Stimulated activated CD4-positive, alpha-beta T cell treated with anti-CD3 and anti-CD28 coated beads, Interleukin-1b, Interleukin-23, amount 100 ng/mL, for 1 hour (primary cell): ENCODE results near the gene SLC25A26.

Experiments
- DNase-seq, 2 donors: peaks; one replicate each; pipeline ENCODE4 v3.0.0-alpha.2; 2020; ENCODE audit warnings: low read depth in 2 of 2

The SLC25A26 gene

DNA sequence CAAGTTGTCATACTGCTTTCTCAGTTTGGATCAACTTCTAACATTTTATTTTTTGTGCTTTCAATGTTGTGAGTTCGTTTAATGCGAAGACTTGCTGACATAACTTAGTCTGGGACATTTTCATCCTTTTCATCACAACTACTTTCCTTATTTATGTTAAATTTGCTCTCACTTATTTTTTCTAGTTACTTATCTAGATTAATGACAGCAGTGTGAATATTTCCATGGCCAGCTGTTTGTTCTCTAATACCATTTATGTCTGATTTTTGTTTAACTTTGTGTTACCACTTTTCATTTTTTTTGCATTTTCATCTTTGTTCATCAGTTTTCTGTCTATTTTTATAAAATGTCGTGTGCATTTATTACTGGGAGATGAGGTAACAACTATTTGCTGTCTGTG is 6.2 kb downstream of the SLC25A26 start:
- no peak for DNase-seq

DNA sequence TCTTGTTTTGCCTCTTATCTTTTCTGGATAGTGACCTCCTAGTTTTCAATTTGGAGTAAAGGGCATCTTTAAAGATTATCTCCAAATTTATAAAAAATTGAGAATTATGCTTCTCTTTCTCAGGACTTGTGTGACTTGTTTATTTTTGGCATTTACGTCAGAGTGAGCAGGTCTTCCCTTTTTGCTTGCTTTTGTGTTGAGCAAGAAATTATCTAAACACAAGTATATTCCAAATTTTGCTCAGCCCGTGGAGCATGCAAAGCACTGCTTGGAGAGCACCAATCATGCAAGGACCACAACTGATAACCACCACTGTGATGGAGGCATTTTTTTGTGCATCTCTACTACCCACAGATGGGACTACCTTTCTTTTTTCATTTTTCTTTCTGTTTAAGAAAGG is 7.1 kb downstream of the SLC25A26 start:
- DNase-seq, result no peak

DNA sequence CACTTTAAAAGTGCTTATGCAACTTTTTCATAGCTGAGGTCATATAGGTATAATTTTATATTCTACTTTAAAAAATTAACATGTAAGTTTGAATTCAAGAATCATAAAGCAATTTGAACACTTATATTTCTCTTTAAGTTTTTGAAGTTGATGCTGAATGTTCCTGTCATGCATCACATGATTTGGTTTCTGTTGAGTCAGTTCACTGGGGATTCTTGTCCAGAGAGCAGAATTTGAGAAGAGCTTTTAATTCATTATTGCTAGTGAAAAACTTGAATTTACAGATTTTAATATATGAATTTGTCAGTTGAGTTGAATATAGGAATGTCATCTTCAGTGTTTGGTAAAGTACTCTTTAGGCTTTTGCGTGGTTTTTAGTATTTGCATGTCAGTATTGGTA is 7.9 kb downstream of the SLC25A26 start:
- DNase-seq, result no peak

DNA sequence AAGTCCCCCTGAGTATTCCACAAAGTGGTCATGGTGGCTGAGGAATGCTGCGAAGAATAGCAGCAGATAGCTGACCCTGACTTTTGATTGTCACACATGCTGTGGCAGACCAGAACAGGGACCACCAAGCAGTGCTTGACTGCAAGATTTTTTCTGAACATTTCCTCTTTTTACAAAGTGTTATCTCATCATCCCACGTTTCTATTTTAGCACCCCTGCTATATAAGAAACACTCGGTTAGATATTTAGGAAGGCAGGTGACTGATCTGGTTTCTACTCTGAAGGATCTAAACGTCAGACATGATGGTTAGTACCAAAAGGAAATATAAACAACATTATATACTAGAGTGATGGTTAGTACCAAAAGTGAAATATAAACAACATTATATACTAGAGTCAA is 9.1 kb downstream of the SLC25A26 start:
- DNase-seq, result no peak

DNA sequence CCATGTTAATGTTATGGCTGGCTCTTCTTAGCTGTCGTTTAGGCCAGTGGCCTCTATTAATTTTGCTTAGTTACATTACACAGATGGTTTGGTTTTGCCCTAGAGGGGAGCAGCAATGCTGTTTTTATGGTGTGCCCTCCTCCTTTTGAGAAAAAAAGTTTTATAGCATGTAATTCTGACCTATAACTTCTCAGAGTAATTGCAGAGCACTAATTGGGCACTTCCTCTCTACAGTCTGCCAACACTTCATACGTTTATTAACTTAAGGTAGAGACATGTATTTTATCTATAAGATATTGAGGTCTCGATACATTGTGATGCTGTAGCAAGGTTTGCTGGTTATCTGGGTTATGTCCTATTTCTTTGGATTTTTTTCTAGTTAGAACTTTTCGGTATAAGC is 12.2 kb downstream of the SLC25A26 start:
- DNase-seq, result no peak

DNA sequence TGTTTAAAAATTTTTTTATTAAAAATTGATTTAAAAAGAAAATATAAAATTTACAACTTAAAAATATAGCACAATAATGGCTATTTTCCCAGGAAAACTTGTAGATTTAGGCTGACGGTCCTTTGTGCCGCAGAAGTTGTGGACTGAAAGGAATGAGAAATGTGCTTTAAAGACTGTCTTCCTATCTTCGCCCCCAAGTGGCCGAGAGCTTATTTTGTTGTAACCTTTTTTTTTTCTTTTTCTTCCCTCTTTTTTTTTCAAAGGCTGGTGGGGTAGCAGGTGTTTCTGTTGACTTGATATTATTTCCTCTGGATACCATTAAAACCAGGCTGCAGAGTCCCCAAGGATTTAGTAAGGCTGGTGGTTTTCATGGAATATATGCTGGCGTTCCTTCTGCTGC is 15.5 kb downstream of the SLC25A26 start:
- DNase-seq, result no peak

DNA sequence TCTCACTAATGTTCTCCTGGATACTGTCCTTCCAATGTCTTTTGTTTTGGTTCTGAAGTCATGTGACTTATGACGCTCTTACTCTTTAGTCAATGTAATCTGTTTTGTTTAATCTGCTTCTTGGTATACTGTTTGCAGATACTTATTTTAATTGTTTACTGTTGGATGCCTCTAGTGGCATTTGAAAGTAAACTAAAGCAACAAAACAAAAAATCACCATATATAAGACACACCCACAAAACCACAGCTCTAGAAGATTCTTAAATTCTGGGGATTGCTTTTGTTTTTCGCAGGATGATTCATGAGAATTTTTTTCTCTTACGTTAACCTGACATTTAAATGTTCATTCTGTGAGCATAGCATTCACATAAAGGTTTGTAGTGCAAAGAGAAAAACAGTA is 16.8 kb downstream of the SLC25A26 start:
- DNase-seq, result no peak

DNA sequence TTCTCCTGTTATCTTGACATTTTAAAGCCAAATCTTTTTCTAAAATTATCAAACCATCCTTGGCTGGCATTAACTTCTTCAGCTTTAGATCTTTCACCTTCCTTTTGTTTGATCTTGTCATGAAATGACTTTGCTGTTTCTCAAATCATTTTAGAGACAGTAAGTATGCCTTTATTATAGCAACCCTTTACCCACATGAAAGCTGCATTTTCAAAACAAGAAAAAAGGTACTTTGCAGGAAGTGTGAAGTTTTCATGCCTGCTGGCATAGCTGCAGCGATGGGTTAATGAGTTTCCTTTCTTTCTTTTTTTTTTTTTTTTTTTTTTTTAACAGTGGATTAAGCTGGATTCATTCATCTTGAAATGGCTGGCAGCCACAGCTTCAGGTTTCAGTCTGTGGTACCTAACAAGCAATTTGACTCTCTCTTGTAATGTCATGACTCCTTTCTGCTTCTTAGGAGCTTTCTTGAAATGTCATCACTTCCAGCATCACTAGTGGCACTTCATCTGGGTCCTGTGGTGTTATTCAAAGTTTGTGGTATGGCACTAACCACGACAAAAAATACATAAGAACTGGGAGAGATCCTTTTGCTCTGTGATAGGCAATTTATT is 18.8 kb downstream of the SLC25A26 start:
- no peak for DNase-seq

DNA sequence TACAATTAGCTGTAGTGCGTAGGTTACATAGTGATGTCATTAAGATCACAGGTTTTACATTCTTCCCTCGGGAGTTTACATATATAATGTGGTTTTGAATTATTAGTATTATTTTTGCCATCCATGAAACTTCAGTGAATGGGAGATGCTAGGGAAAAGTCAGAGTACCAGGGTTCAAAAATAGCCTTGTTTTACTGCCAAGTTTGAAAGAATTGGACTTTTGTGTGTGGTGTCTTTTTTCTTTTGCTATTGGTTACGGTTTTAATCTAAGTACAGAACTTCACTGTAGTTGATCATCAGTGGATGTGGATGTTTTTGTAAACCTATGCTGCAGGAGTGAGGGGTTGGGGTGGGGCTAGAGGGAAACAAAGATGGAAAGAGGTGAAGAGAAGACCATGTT is 20.7 kb downstream of the SLC25A26 start:
- no peak for DNase-seq

DNA sequence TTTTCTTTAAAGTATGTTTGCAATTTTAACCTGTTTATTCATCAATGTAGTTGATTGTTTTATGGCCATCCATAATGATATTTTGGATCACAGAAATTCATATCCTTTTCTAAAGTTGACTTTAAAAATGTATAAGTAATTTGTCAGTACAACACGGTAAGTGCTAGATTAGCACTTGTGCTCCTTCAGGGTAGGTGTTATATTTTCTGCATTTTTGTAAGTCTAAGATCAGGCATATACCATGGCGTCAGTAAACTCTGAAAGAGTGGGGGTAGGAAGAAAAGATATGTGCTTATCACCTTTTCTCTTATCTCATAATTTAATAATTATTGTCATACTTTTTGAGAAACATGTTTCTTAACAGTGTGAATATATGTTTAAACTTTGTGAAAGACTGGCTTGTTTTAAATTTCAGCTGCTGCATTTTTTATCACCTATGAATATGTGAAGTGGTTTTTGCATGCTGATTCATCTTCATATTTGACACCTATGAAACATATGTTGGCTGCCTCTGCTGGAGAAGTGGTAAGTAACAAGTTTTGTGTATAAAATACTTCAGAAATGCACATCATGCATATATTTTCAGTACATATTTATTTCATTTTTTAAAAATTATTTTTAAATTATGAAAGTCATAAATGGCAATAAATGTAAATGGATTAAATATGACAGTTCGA is 22.1 kb downstream of the SLC25A26 start:
- no peak for DNase-seq

DNA sequence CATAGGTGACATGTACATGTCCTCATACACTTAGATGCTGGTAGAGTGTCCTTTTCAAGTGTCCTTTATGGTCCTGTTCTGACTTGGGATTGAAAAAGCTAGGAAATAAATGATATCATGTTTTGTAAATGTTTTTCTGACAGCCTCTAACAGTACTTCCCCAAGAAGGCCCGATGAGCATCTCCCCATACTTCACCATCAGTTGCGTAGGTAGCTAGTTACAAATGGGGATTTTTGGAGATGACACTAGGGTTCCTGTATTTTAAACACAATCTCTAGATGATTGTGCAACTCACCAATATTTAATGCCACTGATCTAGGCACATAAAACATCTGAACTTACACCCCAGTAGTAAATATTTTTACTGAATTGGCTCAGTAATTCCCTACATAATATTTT is 27.8 kb downstream of the SLC25A26 start:
- DNase-seq, result no peak

DNA sequence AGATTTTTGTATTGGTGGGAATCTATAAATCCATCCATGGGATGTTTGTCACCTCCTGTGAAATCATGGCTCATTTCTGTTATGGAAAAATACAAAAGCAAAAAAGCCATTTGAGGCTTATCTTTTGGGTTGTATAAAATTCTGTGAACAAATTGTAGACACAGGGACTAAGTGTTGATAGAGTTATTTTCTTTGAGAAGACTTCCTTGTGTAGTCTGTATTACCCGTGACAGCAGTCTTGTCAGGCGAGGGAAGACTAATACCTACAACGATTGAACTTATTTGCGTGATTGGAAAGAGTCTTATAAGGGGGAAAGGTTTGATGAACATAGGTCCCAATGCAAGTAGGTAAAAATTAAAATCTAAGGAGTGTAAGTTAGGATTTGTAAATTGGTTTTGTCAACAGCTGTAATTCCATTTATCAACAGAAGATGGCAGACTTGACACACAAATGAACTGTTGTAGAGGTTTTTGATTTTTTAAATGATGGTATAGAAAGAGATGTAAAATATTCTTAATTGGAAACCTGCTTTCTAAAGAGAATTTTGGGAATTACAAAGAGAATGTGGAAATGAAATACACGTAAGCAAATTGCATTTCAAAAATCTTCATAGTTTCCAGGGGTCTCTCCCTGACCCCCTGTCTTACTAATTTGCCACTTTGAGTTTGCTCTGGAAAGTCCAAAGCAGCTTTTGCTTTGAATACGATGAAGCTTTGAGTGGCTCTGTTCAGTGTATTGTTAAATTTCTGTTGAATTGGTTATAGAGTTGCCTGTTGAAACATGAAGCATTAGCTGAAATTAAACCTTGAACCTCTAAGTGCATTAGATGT is 33.2 kb downstream of the SLC25A26 start:
- DNase-seq, result no peak

DNA sequence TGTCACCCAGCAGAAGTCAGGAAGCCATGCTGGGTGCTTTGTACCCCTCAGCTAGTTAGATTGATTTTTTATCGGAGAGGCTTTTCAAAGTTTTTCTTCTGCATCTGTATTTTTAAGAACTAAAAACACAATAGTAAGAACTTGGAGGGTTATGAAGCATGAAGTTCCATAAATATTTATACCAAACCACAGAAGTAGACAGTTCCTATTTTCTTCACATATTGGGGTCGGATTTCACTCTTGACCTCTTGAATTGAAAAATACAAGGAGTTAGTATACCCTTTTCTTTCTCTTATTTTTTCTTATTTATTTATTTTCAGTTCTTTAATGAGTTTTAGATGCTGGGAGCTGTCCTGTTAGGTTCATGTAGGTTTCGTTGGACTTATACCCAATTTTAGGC is 35.1 kb downstream of the SLC25A26 start:
- no peak for DNase-seq

DNA sequence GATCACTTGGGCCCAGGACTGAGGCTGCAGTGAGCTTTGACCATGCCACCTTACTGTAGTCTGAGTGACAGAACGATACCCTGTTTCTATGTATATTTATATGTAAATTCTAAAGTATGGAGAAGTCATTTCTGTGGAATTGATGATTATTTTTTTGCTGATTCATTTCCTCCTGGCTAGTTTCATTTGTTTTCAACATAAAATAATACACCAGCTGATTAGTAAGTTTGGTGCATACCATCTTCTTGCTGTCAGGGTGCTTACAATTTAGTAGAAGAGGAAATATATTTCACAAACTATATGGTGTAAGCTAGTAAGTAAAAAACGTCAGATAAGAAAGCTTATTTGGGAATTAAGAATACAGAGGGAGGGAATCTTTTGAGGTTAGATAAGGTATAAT is 36.0 kb downstream of the SLC25A26 start:
- DNase-seq, result no peak

DNA sequence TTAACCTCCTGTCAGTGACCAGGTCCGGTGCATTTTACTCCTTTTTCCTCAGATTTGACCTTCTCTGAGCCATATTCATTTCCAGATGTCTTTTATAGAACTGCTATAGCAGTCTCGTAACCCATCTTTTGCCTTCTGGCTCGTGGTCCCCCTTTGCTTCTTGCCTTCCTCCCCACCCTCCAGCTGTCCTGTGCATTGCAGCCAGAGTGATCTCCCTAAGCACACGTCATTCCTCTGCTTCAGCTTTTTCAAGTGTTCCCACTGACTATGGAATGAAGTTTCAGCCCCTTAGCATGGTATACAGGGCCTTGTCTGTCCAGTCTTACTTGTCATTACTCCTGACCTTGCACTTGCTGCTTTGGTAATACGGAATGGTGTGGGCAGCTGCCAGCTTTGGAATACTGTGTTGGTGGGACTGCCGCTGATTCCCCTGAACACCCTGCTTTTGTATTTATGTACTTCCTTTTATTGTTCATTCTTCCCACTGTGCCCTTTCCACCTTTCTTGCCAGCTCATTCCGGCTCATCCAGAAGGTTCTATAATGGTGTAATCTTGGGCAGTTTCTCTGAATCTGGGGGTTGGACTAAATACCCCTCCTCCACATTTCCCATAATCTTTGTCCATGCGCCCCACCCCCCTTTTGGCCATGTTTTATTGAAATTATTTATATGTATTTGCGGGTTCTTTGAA is 38.9 kb downstream of the SLC25A26 start:
- DNase-seq, result no peak

DNA sequence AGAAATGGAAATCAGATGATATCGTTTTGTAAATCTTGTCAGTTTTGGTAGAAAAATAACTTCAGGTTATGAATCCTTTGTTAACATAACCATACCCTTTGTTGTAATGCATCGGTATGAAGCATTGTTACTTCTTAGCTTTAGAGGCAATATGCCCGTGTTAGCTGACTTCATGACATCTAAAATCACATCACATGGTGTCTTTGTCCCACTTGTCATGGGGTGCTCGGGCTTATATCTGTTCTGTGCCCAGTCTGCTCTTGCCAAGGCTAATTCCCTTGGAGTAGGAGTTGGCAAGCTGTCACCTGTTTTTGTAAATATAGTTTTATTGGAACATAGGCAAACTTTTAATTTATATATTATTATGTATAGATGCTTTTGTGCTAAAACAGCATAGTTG is 39.6 kb downstream of the SLC25A26 start:
- no peak for DNase-seq

DNA sequence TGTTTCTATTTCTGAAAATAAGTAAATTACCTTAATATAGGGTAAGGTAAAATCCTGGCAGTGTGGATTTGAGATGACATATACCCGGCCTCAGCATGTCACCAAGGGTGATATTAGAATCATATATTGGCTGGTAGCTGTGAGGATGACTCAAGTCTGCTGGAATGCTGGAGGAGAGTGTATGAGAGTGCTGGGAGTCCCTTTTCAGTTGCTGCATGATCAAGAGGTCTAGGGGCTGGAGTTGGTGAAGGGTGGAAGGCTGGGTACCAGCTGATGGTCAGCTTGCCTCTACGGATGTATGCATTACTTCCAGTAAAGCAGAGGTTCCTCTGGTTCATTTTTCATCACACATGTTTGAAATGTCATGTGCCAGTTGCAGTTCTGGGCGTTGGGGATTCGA is 40.6 kb downstream of the SLC25A26 start:
- no peak for DNase-seq

DNA sequence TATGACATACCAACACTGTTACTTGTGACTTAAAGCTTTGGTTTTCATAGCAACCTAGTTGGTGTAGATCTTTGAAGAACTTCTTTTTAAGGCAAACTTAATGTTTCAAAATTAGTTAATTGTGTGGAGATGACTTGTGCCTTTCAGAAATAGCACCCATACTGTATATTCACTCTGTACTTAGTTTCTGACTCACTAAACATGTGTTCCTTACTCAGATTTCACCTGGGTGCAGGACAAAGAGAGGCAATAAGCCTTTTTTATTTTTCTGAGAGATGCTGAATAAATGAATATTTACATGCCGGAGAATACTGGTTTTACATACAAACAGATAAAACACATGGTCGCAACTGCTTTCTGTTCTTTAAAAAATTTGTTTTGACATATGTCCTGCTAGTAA is 44.8 kb downstream of the SLC25A26 start:
- no peak for DNase-seq

DNA sequence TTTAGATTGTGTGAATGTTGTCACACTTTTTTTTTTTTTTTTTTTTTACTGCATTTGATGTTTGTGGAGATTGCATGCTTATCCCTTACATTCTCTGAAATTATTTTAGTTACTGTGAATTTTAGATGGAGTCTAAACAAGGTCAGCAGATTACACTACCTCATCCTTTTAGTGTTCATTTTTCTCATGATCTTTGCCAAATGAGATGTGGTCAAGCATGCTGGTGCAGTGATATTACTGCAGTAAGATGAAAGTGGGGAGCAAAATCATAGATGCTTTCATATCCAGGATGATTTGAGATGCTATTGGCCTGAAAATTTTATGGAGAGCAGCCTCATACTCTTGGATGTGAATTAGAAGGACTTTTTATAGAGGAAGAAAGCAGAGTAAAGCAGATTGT is 45.8 kb downstream of the SLC25A26 start:
- DNase-seq, result no peak

DNA sequence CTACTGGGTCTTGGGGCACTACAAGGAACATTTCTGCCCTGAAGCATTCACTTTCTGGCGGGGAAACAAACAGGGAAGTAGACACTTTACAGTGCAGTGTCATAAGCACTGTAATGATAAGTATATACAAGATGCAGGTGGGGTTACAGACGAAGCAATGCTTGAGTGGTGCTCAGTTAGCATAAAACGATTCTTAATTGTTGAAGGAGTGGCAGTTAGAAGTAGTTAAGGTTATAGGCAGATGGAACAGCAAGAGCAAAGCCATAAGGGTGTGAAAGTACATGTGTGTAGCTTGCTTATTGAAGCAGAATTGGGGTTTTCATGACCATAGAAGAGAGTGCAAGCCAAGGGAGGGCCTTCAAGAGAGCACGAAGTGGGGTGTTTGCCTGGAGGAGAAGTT is 46.2 kb downstream of the SLC25A26 start:
- no peak for DNase-seq

DNA sequence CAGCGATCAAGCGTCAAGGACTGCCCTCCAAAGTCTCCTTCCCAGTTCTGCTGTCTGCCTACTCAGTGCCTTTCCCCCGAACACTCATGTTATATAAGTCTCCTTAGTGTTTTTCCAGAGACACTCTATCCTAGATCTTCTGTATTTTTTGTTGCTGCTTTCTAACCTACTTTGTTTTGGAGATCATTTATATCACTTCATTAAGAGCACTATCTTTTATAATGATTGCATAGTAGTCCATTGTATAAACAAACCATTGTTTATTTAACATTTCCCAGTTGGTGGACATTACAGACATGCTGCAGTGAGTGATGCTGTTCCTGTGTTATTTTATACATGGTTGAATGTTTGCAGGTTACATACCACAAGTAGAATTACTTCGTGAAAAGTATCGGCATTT is 47.1 kb downstream of the SLC25A26 start:
- DNase-seq, result no peak

DNA sequence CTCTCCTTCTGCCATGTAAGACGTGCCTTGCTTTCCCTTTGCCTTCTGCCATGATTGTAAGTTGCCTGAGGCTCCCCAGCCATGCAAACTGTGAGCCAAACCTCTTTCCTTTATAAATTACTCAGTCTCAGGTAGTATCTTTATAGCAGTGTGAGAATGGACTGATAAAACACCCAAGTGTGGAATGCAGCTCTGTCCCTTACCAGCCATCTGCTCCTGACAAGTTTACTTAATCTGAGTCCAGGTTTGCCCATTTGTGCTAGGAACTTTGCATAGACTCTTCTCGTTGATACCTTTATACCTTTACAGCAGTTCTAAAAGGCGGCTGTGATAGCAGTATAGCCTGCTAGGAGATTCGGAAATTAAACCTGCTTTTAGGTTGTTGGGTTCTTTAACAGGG is 48.1 kb downstream of the SLC25A26 start:
- no peak for DNase-seq

DNA sequence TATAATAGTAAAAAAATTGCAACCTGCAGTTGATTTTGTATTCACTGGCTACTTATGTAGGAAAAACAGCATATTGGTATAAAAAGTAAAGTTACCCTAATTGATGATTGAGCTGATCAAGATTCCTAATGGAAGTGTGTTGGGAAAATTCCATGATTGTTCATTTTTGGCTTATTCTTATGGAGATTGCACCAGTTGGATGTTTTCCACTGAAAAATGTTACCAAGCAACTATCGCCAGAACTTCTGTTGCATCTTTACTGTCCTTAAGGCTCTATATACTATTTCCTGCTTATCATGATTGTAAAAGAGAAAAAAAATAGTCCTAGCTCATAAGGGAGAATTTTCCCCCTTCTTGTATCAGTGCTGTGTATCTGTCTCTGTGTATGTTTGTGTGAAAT is 48.6 kb downstream of the SLC25A26 start:
- no peak for DNase-seq
